Left lobe of liver (tissue), 2 donors: ENCODE results near the gene NRP1. TPM values are rescaled to one million over a fixed set of nuclear protein-coding genes. Genes with fewer than 3 reads are reported as not detected.
"Not testable (repeated sequence)": the region's sequence is repeated elsewhere in the genome, so short reads cannot be mapped to it uniquely, and the experiment has no call there.

Experiments
- ATAC-seq: fragments of 200-7000 bp; cut with Tn5 transposase; one replicate; pipeline ENCODE4 v1.9.1; 2020; ENCODE audit warnings: mild to moderate bottlenecking, moderate library complexity
- DNase-seq: peaks from one replicate; pipeline ENCODE4 v3.0.0-alpha.2; 2020; ENCODE audit warnings: low spot score
- total RNA-seq: library from RNA; stranded (reverse); gene quantifications from one replicate; pipeline ENCODE4 v1.2.1, GENCODE V29; 2021
- donor health status: DM: no; HTN: no; CAD: no; lungs with moderate emphysema.
- donor health status: DM: no; HTN: yes; CAD: no.

NRP1 gene
- total RNA-seq, 1 donor from 2014 or later: 20.6 TPM

DNA sequence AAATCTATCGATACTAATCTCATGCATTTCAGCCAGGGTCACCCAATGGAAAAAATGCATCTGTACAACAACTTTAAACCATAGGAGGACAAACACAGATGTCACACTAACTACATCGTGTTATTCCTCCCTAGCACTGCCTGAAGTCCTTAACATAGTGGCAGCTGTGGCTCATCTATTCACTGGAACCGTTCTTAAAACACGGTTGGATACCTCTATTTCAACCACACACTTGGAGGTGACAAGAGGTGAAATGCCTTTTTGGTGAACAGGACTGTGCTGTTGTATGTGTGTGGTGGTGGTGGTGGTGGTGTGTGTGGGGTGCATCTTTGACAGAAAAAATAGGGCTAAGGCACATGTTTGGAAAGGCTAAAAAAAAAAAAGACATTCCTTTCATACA, 93.1 kb downstream of the NRP1 start:
- DNase-seq (no peak), ATAC-seq (no peak)

DNA sequence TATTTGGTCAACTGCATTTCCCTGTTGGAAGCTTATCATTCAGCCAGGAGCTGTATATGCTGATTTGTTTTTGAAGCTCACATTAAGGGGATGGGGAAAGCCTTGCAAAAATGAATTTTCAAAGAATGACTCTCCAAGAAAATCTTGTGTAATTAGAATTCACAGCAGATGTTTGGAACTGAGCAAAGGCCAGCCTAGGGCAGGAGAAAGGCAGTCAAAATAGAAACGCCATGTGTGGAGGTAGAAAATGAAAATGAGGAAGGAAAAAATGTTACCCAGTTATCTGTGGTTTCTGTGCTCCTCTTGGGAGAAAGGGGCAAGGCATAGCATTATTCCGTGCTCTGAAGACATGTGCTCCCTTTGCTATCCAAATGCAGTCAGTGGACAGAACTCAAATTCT, 93.5 kb downstream of the NRP1 start:
- DNase-seq (no peak), ATAC-seq (no peak)

DNA sequence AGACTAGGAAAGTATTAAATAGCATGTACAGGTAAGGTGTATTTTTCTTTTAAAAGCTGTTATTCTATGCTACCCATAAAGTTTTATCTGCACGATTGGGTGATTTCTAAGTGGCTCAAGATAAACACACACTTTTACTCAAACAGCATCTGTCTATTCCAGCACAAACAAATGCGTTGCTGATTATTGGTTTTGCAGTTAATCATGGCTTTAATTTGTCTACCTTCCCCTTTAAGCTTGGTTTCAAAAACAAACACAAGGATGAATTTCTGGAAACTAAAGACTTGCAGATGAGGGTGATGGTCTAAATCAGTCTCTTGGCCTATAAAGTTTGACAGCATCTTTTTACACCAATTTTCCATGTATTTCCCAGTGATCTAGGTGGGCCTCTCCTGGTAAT, 94.2 kb downstream of the NRP1 start:
- DNase-seq (no peak), ATAC-seq (no peak)

DNA sequence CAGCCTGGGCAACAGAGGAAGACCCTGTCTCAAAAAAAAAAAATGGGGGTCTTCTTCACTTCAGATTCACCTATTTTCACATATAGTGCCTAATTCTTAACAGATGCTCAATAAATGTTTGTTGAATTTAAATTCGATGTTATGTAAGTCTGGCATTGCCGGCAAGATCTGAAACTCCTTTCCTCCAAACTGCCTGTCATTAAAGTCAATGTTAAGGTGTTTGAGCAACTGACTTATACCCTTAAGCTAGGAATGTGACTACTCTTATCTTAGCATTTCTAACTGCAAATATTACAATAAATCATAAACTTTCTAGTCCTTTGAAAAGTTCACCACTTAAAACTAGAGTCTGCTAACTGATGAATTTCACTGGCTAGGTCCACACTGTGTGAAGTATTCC, 95.2 kb downstream of the NRP1 start:
- ATAC-seq (no peak), DNase-seq (no peak)

DNA sequence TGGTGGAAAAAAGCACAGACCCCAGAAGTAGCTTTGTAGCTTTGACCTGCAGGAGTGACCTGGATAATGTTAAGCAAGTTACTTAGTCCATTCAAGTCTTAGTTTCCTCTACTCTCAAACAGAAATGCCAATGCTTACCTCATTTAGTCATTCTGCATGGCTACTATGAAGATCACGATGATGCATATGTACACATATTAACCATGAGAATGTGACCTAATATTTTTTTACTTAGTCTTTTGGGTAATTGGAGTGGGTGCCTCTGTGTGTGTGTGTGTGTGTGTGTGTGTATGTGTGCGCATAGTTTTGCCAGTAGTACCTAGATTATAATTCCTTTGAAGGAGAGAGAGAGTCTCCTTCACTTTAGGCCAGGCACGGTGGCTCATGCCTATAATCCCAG, 95.8 kb downstream of the NRP1 start:
- ATAC-seq: no peak

DNA sequence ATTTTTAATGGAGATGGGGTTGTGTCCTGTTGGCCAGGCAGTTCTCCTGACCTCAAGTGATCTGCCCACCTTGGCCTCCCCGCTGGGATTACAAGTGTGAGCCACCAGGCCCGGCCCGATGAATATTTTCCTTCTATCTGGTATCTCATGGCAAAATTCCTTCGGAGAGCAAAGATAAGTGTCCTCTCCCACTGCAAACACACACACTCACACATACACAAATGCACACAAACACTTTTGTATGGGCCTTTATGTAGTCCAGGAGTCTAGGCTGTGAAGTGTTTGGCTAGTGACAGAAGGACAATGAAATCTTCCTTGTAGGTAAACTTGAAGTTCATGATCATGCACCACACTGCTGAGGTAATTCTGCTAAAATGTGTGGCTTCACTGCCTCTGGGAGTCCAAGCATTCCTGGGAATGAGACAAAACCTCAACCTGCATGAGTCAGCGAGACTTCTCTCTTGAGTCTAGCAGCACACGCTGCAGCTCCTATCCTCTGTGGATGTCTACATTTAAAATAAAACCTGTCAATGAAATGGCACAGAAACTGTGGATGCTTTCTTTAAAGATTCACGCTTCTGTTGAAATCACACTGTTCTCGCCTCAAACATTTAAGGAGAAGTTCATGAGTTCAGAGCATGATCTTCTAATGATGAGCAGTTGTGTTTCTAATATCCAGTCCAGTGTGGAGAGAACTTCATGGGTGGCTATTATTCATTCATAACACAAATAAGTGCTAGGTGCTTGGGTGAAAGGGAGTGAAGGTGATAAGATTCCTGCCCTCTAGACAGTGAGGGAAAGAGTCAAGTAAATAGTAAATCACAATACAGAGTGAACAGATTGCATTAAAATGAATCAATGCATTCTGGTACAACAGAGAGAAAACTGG, 96.5 kb downstream of the NRP1 start:
- ATAC-seq: no peak
- DNase-seq: no peak

More for the DNA sequence above, 95.8 kb downstream of the NRP1 start:
- DNase-seq: no peak

DNA sequence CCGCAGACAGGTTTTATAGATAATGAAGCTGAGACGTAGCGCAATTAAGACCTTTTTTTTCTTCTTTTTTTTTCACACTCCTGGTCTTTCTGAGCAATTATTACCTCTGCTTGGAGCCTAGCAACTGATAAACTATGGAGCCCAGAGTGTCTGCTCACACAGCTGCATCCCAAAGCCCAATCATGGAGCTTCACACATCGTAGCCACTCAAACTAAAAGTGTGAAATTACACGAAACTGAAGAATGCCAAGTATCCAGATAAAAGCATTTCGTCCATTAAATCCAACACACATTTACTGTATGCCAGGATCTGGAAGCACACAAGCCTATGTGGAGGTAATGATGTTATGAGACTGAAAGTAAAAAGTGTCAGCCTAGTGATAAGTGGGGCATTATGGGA, 97.6 kb downstream of the NRP1 start:
- no peak for ATAC-seq

DNA sequence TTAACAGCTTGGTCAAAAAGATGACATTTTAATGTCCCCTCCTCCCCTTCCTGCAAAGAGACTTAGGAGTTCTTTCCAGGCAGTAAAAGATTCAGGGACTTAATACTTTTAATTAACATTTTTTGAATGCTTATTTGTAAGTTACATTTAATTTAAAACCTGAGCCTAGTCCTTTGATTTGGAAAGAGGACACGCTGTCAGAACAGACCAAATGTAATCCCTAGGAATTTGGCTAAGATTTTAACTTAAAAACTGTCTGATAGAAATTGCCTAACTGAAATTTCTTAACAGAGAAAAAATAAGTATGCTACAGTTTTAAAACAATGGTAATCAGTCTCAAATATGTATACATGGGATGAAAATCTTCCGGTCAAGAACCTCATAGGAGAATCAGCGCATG, 98.5 kb downstream of the NRP1 start:
- ATAC-seq: no peak
- no peak for DNase-seq

More for the DNA sequence above, 97.6 kb downstream of the NRP1 start:
- DNase-seq: no peak

DNA sequence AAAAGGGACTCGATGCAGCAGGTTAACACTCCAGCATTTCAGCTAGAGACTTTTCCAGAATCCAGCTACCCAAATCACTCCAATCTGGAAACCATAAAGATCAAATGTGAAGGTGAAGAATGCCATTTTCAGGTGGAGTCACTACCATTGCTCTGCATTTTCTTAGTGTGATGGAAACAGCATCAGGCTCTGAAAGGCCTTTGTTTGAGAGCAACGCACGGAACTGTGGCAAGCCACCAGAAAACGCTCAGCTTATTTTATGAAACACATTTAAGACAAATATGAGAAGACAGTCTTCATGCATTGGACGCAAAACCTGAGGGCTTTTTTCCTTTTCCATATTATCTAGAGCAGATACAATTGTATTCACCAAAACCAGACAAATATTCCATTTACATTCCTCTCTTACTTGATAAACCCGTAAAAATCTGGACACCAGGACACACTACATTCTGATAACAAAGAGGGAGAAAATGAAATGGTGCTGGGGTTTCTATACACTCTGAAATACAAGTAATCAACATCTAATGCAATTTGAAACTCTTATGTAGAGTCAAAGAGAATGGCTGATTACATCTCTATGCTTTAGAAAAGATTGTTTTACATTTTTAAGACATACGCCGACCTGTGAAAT, 99.1 kb downstream of the NRP1 start:
- ATAC-seq (no peak), DNase-seq (no peak)

DNA sequence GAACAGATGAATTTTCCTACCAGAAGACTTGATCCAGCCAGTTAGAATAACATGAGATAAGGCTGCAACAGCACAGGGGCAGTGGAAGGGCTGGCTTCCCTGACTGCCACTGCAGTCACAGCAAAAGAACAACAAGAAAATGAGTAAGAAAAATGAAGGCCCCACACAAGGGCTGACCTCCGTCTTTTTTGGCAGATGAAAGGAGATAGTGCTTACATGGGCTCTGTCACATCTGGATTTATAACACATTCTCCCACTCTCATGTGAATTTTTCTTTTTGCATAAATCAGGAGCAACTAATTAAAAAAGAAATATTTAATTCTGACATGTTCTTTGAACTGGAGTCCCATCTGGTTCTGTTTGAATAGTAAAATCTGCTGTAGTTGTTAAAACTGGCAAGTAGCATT, 99.6 kb downstream of the NRP1 start:
- ATAC-seq (no peak), DNase-seq (no peak)

DNA sequence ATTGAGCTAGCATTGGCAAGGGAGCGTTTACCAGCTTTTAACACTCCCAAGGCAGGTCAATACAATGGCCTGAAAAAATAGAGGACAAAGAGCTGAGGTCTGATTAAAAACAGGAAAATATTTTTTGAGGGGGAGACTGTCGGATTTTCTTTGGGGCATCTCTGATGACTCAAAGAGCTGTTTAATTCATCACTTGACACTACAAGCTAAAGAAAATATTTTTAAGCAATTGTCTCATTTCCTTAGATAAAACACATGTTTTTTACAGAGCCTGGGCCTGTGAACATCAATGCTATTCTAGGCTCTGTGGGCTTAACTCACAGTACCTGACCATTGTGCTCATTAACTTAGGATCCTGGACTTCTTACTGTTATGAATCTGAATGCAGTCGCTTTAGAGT, 100.8 kb downstream of the NRP1 start:
- DNase-seq: no peak
- ATAC-seq: no peak

DNA sequence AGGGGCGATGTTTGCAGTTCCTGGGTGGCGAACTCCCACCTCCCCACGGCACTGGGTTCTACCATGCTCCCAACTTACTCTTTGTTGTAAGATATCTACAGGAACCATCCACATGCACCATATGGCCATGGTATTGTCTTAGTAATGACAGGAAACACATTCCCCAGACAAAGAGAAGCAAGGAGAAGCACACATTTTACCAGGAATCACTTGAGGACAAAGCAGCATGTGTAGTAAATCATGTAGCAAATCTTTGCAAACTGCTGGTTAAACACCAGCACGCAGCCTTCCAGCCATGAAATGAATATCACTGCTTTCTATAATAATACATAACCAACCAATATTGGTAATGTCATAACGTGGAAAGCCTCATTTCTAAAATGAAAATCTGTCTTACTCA, 101.2 kb downstream of the NRP1 start:
- DNase-seq (no peak), ATAC-seq (no peak)

DNA sequence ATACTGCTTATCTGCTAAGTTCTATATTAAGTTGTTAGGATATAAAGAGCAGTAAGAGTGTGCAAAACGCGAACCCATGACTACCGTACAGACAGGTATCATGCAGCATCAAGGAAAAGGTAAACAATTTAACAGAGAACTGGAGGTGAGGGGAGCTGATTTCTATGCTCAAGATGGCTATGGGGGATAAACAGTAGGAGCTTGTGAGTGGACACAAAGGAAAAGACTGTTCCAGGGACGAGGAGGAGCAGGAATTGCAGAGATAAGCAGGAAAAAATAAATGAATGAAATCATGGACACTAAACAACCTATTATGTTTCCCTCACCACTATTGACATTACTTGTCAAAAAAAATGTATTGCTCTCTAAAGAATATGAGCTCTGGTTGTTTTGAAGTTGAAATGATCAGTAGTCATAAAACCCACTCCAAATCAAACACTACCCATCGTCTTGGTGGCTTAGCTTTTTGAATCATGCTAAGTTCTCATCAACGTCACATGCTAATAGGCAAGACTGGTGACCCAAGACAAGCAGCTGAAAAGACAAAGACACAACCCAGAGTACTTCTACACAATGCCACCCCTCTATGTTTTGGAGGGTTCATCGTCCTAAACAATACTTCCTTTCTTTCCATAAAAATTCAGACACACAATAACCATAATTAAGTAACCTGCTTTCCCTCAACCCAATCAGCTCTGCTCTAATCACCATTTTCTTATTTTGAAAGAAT, 102.7 kb downstream of the NRP1 start:
- ATAC-seq: no peak

DNA sequence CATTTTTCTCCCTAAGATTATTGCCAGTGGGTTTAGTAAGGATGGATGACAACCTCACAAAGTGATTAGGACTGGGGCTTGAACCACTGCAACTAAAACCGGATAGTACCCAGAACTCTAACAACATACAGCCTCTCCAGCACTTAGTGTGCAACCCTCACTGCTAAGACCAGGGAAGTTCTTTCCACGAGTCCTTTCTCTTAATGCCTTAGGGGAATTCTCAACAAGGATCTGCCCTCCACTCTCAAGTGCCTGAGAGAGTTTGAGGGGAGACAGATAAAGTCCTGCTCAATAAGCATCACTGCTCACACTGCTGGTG, 104.6 kb downstream of the NRP1 start:
- no peak for DNase-seq
- ATAC-seq: no peak

More for the DNA sequence above, 102.7 kb downstream of the NRP1 start:
- no peak for DNase-seq

DNA sequence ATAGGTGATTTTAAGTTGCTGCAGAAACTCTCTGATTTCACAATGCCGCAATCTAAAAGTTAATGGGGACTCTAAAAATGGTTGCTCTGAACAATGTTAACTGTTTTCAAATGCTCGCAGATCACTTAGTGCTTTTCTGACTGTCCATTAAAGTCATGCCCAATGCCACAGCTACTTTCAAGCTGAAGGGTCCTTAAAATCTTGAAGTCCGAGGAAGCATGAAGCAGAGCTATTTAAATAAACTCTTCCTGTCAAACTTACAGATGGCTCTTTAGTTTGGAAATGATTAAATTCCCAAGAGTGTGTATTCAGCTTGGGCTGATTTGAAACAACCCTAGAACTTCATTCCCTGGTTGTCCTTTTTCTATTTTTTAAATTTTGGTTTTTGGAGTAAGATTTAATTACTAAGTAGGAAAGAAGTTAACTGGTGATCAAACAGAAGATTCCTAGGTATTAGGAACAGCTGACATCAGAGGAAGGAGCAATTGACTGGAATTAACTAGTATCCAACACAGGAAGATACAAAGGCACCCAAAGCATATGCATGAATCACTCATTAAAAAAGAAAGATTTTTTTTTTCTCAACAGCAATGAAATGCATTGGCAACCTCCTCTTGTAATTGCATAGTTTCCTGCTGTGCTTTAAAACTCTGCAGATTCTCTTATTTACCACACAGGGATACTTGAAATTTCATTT, 105.1 kb downstream of the NRP1 start:
- ATAC-seq: no peak
- DNase-seq: no peak

DNA sequence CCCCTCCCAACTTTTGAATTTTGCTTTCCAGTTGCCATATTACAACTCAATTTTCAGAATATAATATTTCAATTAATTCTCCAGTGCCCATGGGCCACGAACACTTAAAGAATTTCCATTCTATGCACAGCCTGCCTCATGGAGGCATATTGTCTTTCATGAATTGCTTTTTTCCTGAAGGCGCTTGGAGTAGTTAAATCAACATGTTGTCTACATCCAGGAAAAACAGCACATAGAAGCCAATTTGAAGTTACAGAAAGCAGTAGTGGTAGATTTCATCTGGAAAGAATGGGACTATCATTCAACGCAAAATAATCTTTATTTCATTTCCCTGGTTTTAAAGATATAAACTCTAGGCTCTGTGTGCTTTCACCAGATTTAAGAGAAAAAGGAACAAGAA, 106.0 kb downstream of the NRP1 start:
- ATAC-seq (no peak), DNase-seq (no peak)

DNA sequence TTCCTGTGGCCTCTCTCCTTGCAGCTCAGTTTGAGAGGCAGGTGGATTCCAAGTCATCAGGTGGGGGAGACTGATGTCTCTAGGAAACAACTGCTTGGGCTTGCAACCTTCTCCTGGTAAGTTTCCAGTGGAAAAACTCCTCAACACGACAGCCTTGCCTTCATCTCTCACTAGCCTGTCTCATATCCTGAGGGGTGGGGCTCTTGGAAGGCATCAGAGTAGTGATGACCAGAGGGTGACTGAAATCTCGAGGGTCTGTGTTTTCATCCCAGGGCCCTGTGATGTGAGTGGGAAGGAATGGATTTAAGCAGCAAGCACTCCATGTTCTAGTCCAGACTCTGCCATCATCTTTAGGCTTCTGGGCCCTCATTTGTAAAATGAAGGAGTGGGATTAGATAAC, 107.0 kb downstream of the NRP1 start:
- ATAC-seq (no peak), DNase-seq (no peak)

DNA sequence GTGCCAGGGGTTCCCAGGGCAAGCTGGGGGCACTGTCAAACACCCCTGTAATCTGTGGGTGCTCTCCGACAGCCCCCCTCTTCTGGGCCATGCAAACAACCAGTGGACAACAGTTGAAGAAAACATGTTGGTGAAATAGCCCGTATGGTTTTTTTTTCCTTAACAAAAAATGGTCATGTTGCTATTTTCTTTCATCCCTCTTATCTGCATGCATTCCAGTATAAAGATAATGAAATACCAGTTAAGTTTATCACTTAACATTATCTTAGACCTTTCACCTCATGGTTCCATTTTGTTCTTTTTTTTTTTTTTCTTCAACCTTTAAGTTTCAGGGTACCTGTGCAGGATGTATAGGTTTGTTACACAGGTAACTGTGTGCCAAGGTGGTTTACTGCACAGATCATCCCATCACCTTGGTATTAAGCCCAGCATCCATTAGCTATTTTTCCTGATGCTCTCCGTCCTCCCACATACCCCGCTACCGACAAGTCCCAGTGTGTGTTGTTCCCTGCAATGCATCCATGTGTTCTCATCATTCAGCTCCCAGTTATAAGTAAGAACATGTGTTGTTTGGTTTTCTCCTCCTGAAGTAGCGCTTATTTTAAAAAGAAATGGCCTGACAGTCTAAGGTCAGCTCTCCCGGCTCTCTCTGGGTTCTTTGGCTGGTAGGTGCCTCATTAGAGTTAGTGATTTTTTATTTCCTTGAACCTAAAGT, 110.1 kb downstream of the NRP1 start:
- ATAC-seq (no peak), DNase-seq (no peak)

DNA sequence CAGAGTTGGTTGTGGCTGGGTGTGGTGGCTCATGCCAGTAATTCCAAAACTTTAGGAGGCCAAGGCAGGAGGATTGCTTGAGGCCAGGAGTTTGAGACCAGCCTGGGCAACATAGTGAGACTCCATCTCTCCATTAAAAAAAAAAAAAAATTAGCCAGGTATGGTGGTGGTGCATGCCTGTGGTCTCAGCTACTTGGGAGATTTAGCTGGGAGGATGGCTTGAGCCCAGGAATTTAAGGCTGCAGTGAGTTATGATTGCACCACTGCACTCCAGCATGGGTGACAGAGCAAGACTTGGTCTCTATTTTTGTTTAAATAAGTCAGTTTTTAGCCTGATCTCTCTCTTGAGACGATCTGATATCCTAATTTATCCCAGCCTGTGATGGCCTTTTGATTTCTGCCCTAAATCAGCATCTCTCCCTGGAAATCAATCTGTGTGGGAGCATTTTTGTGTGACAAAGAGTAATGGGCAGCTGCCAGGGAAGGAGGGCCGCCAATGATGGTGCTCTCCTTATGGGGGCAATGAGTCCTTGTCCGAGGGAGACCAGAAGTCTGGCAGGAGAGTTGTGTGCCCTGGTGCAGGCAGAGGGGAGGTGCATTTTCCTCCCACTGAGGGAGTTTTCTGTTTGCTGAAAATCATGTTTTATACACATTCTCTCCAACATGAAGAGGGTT, 111.0 kb downstream of the NRP1 start:
- no peak for DNase-seq

DNA sequence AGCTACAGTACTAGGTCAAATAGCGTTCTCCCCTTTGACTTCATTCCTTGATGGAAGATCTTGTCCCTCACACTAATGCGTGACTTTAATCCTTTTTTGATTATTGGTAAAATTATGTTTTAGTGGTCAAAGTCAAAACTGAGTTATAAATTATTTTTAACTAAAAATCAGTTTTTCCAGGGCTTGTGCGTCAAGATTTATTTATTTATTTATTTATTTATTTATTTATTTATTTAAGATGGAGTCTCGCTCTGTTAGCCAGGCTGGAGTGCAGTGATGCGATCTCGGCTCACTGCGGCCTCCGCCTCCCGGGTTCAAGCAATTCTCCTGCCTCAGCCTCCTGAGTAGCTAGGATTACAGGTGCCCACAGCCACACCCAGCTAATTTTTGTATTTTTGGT, 112.2 kb downstream of the NRP1 start:
- not testable (repeated sequence) for ATAC-seq, DNase-seq

More for the DNA sequence above, 111.0 kb downstream of the NRP1 start:
- no peak for ATAC-seq
